CD4-positive, alpha-beta T cell treated with Interleukin-15 for 4 hours (primary cell): Measurements from ENCODE around the gene ZNF513.

Experiments used
- DNase-seq: peaks from one replicate; pipeline ENCODE4 v3.0.0-alpha.2; 2020; ENCODE audit warnings: low spot score

ZNF513 gene

GRCh38 chr2:27381577-27382181 is 1.1 kb upstream of the ZNF513 start:
- no peak for DNase-seq

GRCh38 chr2:27379836-27380625 is 503 bp downstream of the ZNF513 start:
- peak; percentile 59 for DNase-seq

GRCh38 chr2:27379383-27379835 is 1.1 kb downstream of the ZNF513 start:
- DNase-seq: no peak

- DNase-seq: no peak
Measured at GRCh38 chr2:27378809-27379290, 1.7 kb downstream of the ZNF513 start.

- no peak for DNase-seq
Measured at GRCh38 chr2:27378096-27378808, 2.3 kb downstream of the ZNF513 start.

- no peak for DNase-seq
Measured at GRCh38 chr2:27377618-27378095, 2.9 kb downstream of the ZNF513 start.

GRCh38 chr2:27376866-27377617 is 3.5 kb downstream of the ZNF513 start:
- DNase-seq: no peak

- no peak for DNase-seq
Measured at GRCh38 chr2:27376151-27376865, 4.2 kb downstream of the ZNF513 start.

- DNase-seq: no peak
Measured at GRCh38 chr2:27375513-27376099, 4.9 kb downstream of the ZNF513 start.

- no peak for DNase-seq
Measured at GRCh38 chr2:27373567-27373966, 7.0 kb downstream of the ZNF513 start.

GRCh38 chr2:27372937-27373336 is 7.6 kb downstream of the ZNF513 start:
- DNase-seq: no peak

GRCh38 chr2:27370816-27371620 is 9.5 kb downstream of the ZNF513 start:
- DNase-seq: peak; percentile 29

- DNase-seq: peak; percentile 100
Measured at GRCh38 chr2:27370026-27370815, 10.3 kb downstream of the ZNF513 start, which contains the start of the genes EIF2B4 and SNX17. EIF2B4 (minus strand) TSS chr2:27370338; CDS start chr2:27370314, 24 bp downstream. SNX17 (plus strand) TSS chr2:27370616; CDS start chr2:27370744, 128 bp downstream.

- DNase-seq: no peak
Measured at GRCh38 chr2:27369471-27370025, 11.0 kb downstream of the ZNF513 start.

- no peak for DNase-seq
Measured at GRCh38 chr2:27363933-27364332, 16.6 kb downstream of the ZNF513 start.

- no peak for DNase-seq
Measured at GRCh38 chr2:27362678-27363420, 17.7 kb downstream of the ZNF513 start.

- DNase-seq: peak; percentile 93
Measured at GRCh38 chr2:27356382-27357181, 24.0 kb downstream of the ZNF513 start, which contains the start of gene GTF3C2. GTF3C2 (minus strand) TSS chr2:27356764; CDS start chr2:27343554, 13,210 bp downstream.
